Neural cell (in vitro differentiated cells): ENCODE measurements around the gene VWF.

Source experiments
- CTCF ChIP-seq: fragments of 450-650 bp; IDR thresholded peaks from 2 replicates; pipeline ENCODE4 v1.5.1; 2014; ENCODE audit warnings: antibody characterized with exemption, mild to moderate bottlenecking, moderate library complexity; ENCODE audit not compliant: poor library complexity, severe bottlenecking
- EP300 ChIP-seq: fragments of 450-650 bp; conservative IDR thresholded peaks from 2 replicates; pipeline ENCODE4 v1.6.1; 2014; ENCODE audit warnings: antibody characterized with exemption, mild to moderate bottlenecking, moderate library complexity; ENCODE audit not compliant: poor library complexity, severe bottlenecking
- MXI1 ChIP-seq: fragments of 450-650 bp; conservative IDR thresholded peaks from 2 replicates; pipeline ENCODE4 v1.6.1; 2014; ENCODE audit warnings: antibody characterized with exemption, mild to moderate bottlenecking; ENCODE audit not compliant: poor library complexity, severe bottlenecking
- POLR2AphosphoS5 ChIP-seq: IDR thresholded peaks from 2 replicates; pipeline ENCODE4 v1.6.1; 2012
- RAD21 ChIP-seq: fragments of 450-650 bp; conservative IDR thresholded peaks from 2 replicates; pipeline ENCODE4 v1.6.1; 2014; ENCODE audit warnings: antibody characterized with exemption, mild to moderate bottlenecking, moderate library complexity

GRCh38 chr12:5921027-5921909, 203.2 kb downstream of the VWF start:
- TF ChIP-seq CTCF (no peak), MXI1 (no peak), EP300 (no peak), POLR2AphosphoS5 (no peak), RAD21 (no peak)
